ENCODE data around the gene COL13A1.

DNA sequence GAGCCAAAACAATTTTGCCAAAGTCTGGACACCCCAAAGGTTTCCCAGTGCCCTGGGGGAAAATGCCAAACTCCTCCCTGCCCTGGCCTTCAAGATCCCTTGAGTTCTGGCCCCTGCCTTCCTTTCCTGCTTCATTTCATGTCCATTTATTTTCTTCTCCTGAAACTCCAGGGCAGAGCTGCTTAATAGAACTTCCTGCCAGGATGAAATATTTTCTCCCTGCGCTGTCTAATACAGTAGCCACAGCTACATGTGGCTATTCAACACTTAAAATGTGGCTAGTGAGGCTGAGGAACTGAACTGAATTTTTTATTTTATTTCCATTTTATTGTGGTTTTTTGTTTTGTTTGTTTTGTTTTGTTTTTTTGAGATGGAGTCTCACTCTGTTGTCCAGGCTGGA, 49.6 kb downstream of the COL13A1 start:
- TF ChIP-seq, protein P1, sequence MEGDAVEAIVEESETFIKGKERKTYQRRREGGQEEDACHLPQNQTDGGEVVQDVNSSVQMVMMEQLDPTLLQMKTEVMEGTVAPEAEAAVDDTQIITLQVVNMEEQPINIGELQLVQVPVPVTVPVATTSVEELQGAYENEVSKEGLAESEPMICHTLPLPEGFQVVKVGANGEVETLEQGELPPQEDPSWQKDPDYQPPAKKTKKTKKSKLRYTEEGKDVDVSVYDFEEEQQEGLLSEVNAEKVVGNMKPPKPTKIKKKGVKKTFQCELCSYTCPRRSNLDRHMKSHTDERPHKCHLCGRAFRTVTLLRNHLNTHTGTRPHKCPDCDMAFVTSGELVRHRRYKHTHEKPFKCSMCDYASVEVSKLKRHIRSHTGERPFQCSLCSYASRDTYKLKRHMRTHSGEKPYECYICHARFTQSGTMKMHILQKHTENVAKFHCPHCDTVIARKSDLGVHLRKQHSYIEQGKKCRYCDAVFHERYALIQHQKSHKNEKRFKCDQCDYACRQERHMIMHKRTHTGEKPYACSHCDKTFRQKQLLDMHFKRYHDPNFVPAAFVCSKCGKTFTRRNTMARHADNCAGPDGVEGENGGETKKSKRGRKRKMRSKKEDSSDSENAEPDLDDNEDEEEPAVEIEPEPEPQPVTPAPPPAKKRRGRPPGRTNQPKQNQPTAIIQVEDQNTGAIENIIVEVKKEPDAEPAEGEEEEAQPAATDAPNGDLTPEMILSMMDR (IDR thresholded peaks at IDR 0.05; ENCODE audit: low read length), result no peak
- no peak for TF ChIP-seq EZH2 (IDR thresholded peaks at IDR 0.05; ENCODE audit: borderline replicate concordance, low read length)
